HEK293 (cell line): Measurements from ENCODE around the gene ZNF181.
"Not testable (repeated sequence)": the region's sequence is repeated elsewhere in the genome, so short reads cannot be mapped to it uniquely, and the experiment has no call there.

Experiments
- CTCF ChIA-PET: fragments of 350-600 bp; formaldehyde crosslinking; extraction: SDS; loops from one replicate; lab custom pipeline; 2021; ENCODE audit warnings: antibody characterized with exemption; lab: Yijun Ruan, JAX
- POLR2A ChIA-PET: fragments of 300-600 bp; formaldehyde crosslinking; extraction: SDS; loops from one replicate; lab custom pipeline; 2020; ENCODE audit warnings: antibody characterized with exemption, inconsistent platforms; lab: Yijun Ruan, JAX
- H3K27ac ChIP-seq: fragments of 200-500 bp; sonication (Bioruptor generic); 2 replicates; pipeline ENCODE4 v1.5.1; 2014; ENCODE audit warnings: low read depth, low read length, control low read depth, inconsistent platforms; ENCODE audit errors: extremely low read depth
- H3K36me3 ChIP-seq, 2 experiments: fragments of 200-500 bp in 1 of 2; sonication (Bioruptor generic) in 1 of 2; 1 replicate in 1 of 2; 2 replicates in 1 of 2; pipeline ENCODE4 v1.5.1; 2014 to 2017; ENCODE audit warnings: inconsistent platforms in 2 of 2, low read length in 2 of 2; ENCODE audit not compliant: control insufficient read depth in 2 of 2, insufficient read depth in 1 of 2
- H3K4me1 ChIP-seq: fragments of 200-500 bp; sonication (Bioruptor generic); 2 replicates; pipeline ENCODE4 v1.5.1; 2014; ENCODE audit warnings: mild to moderate bottlenecking, low read length, inconsistent platforms; ENCODE audit not compliant: control insufficient read depth, insufficient read depth
- H3K4me3 ChIP-seq: 2 replicates; pipeline ENCODE4 v1.5.1; 2011; ENCODE audit warnings: low read depth, mild to moderate bottlenecking, control low read depth, low read length, moderate library complexity
- H3K9me3 ChIP-seq: fragments of 200-500 bp; sonication (Bioruptor generic); 2 replicates; pipeline ENCODE4 v1.5.1; 2014; ENCODE audit warnings: low read depth, low read length, inconsistent platforms; ENCODE audit not compliant: control insufficient read depth, insufficient read depth
- ATF2 ChIP-seq: fragments of 450-650 bp; formaldehyde crosslinking; IDR thresholded peaks from 2 replicates; pipeline ENCODE4 v1.5.1; 2016; ENCODE audit warnings: missing biosample characterization, missing genetic modification characterization, low read depth
- ELK4 ChIP-seq: IDR thresholded peaks from 2 replicates; pipeline ENCODE4 v1.6.1; 2011; ENCODE audit warnings: mild to moderate bottlenecking, low read depth, low read length, borderline replicate concordance
- KLF10 ChIP-seq: fragments of 450-650 bp; IDR thresholded peaks from 2 replicates; pipeline ENCODE4 v1.5.1; 2018; ENCODE audit warnings: missing biosample characterization, mild to moderate bottlenecking, missing genetic modification characterization
- KLF9 ChIP-seq: fragments of 450-650 bp; formaldehyde crosslinking; IDR thresholded peaks from 2 replicates; pipeline ENCODE4 v1.5.1; 2016; ENCODE audit warnings: missing biosample characterization, missing genetic modification characterization, low read depth
- OVOL3 ChIP-seq: fragments of 450-650 bp; formaldehyde crosslinking; IDR thresholded peaks from 2 replicates; pipeline ENCODE4 v1.5.1; 2016; ENCODE audit warnings: missing biosample characterization, missing genetic modification characterization
- SETDB1 ChIP-seq: IDR thresholded peaks from one replicate; pipeline ENCODE4 v1.6.1; 2017; ENCODE audit warnings: mild to moderate bottlenecking, low read length, moderate library complexity, mixed read lengths; ENCODE audit not compliant: insufficient read length
- ZBTB8A ChIP-seq: fragments of 450-650 bp; formaldehyde crosslinking; IDR thresholded peaks from 2 replicates; pipeline ENCODE4 v1.5.1; 2016; ENCODE audit warnings: missing biosample characterization, missing genetic modification characterization
- ZNF114 ChIP-seq: fragments of 450-650 bp; formaldehyde crosslinking; IDR thresholded peaks from 2 replicates; pipeline ENCODE4 v1.5.0; 2017; ENCODE audit warnings: missing biosample characterization, missing genetic modification characterization
- ZNF138 ChIP-seq: fragments of 450-650 bp; formaldehyde crosslinking; IDR thresholded peaks from 2 replicates; pipeline ENCODE4 v1.5.1; 2016; ENCODE audit warnings: missing biosample characterization, missing genetic modification characterization, borderline replicate concordance
- ZNF140 ChIP-seq: fragments of 450-650 bp; formaldehyde crosslinking; IDR thresholded peaks from 2 replicates; pipeline ENCODE4 v1.5.1; 2016; ENCODE audit warnings: missing biosample characterization, missing genetic modification characterization
- ZNF202 ChIP-seq: fragments of 450-650 bp; formaldehyde crosslinking; IDR thresholded peaks from 2 replicates; pipeline ENCODE4 v1.5.1; 2016; ENCODE audit warnings: missing biosample characterization, missing genetic modification characterization, borderline replicate concordance
- ZNF274 ChIP-seq, 2 experiments: fragments of 200-500 bp in 1 of 2; fragments of 450-650 bp in 1 of 2; sonication (Bioruptor generic) in 1 of 2; formaldehyde crosslinking in 1 of 2; IDR thresholded peaks; 2 replicates each; pipeline versions ENCODE4 v1.5.1 to v1.6.1; 2014 to 2016; ENCODE audit warnings: borderline replicate concordance in 1 of 2, inconsistent platforms in 1 of 2, low read length in 1 of 2, missing biosample characterization in 1 of 2, missing genetic modification characterization in 1 of 2
- ZNF302 ChIP-seq: fragments of 450-650 bp; formaldehyde crosslinking; IDR thresholded peaks from 2 replicates; pipeline ENCODE4 v1.5.1; 2016; ENCODE audit warnings: missing biosample characterization, missing genetic modification characterization, low read depth
- ZNF311 ChIP-seq: fragments of 450-650 bp; formaldehyde crosslinking; IDR thresholded peaks from 2 replicates; pipeline ENCODE4 v1.5.1; 2017; ENCODE audit warnings: missing biosample characterization, missing genetic modification characterization, borderline replicate concordance
- ZNF433 ChIP-seq: fragments of 450-650 bp; formaldehyde crosslinking; IDR thresholded peaks from 2 replicates; pipeline ENCODE4 v1.5.1; 2016; ENCODE audit warnings: missing biosample characterization, missing genetic modification characterization, low read depth
- ZNF48 ChIP-seq: fragments of 450-650 bp; formaldehyde crosslinking; IDR thresholded peaks from 2 replicates; pipeline ENCODE4 v1.5.1; 2016; ENCODE audit warnings: missing biosample characterization, missing genetic modification characterization
- ZNF529 ChIP-seq: fragments of 450-650 bp; formaldehyde crosslinking; IDR thresholded peaks from 2 replicates; pipeline ENCODE4 v1.5.1; 2017; ENCODE audit warnings: missing genetic modification characterization, missing biosample characterization; ENCODE audit not compliant: insufficient replicate concordance
- ZNF548 ChIP-seq: fragments of 450-650 bp; formaldehyde crosslinking; IDR thresholded peaks from 2 replicates; pipeline ENCODE4 v1.5.1; 2016; ENCODE audit warnings: missing biosample characterization, missing genetic modification characterization
- ZNF610 ChIP-seq: fragments of 450-650 bp; formaldehyde crosslinking; IDR thresholded peaks from 2 replicates; pipeline ENCODE4 v1.5.1; 2016; ENCODE audit warnings: missing biosample characterization, missing genetic modification characterization, borderline replicate concordance
- ZNF626 ChIP-seq: fragments of 450-650 bp; sonication (Bioruptor Pico); formaldehyde crosslinking; IDR thresholded peaks from 2 replicates; pipeline ENCODE4 v1.5.1; 2018; ENCODE audit warnings: missing biosample characterization, missing genetic modification characterization, inconsistent platforms
- ZNF707 ChIP-seq: fragments of 450-650 bp; formaldehyde crosslinking; IDR thresholded peaks from 2 replicates; pipeline ENCODE4 v1.5.1; 2016; ENCODE audit warnings: missing biosample characterization, missing genetic modification characterization

ZNF181 gene

GRCh38 chr19:34685266-34685665, 48.8 kb upstream of the ZNF181 start:
- Histone ChIP-seq H3K36me3 (peaks cover 48 to 49% of the 10 kb centered on the region in 2 experiments), H3K9me3 (peaks cover 53% of the 10 kb centered on the region)
- POLR2A ChIA-PET, H3K4me3 ChIP-seq, H3K27ac ChIP-seq, H3K4me1 ChIP-seq: not testable (repeated sequence)
- TF ChIP-seq ZNF529 (tag by site-specific recombination): peak; percentile 6
- TF ChIP-seq SETDB1: peak; percentile 85
- TF ChIP-seq ZNF274 (IDR thresholded peaks at IDR 0.05; ENCODE audit: low read length): peak; percentile 68
- peak; percentile 89; the same call in 1 of the 2 replicates for TF ChIP-seq ZNF274 (tag by site-specific recombination; IDR thresholded peaks at IDR 0.05; ENCODE audit: borderline replicate concordance)
- TF ChIP-seq ZNF626 (tag by site-specific recombination): peak; percentile 7; the same call in 1 of the 2 replicates
- CTCF ChIA-PET: interaction anchor here (0.7 kb wide), 1 partner anchor 27 kb away, joined by 3 read pairs; no protein-coding TSS in a partner anchor

GRCh38 chr19:34686455-34686854, 47.6 kb upstream of the ZNF181 start:
- peaks cover 47% of the 10 kb centered on the region for H3K9me3 ChIP-seq
- H3K36me3 ChIP-seq: peaks cover 36 to 37% of the 10 kb centered on the region in 2 experiments
- no peaks in the 10 kb centered on the region for H3K4me1 ChIP-seq
- H3K4me3 ChIP-seq: no peak overlapping the region
- no peak for TF ChIP-seq ZBTB8A (tag by site-specific recombination)
- TF ChIP-seq ATF2: no peak
- TF ChIP-seq ZNF610 (tag by site-specific recombination): no peak
- TF ChIP-seq ZNF311: no peak
- no peak for TF ChIP-seq KLF9
- no peak for TF ChIP-seq ZNF138 (tag by site-specific recombination)
- no peak for TF ChIP-seq ZNF548 (tag by site-specific recombination)
- TF ChIP-seq ZNF302 (tag by site-specific recombination): no peak
- no peak for TF ChIP-seq ZNF529 (tag by site-specific recombination)
- TF ChIP-seq ELK4: no peak
- TF ChIP-seq ZNF114: no peak
- no peak for TF ChIP-seq ZNF707 (tag by site-specific recombination)
- TF ChIP-seq ZNF48 (tag by site-specific recombination): no peak
- no peak for TF ChIP-seq ZNF140
- no peak for TF ChIP-seq OVOL3 (tag by site-specific recombination)
- TF ChIP-seq ZNF433 (tag by site-specific recombination): no peak
- TF ChIP-seq KLF10 (tag by site-specific recombination): no peak
- no peak for TF ChIP-seq ZNF202
- ChIA-PET CTCF (interaction anchor here (0.8 kb wide), 1 partner anchor 590 kb away, joined by 4 read pairs; no protein-coding TSS in a partner anchor), POLR2A (interaction anchor here (1.7 kb wide), 1 partner anchor 9 kb away, joined by 10 read pairs; the partner anchor contains the start of genes SCGB2B2 and ZNF302)
- H3K27ac ChIP-seq: no peak overlapping the region
